Left hindlimb (tissue), 1 donor: ENCODE measurements around the gene FREY1.

Experiments
- DNase-seq: peaks from one replicate; pipeline ENCODE4 v3.0.0-alpha.2; 2018

FREY1 gene

DNA sequence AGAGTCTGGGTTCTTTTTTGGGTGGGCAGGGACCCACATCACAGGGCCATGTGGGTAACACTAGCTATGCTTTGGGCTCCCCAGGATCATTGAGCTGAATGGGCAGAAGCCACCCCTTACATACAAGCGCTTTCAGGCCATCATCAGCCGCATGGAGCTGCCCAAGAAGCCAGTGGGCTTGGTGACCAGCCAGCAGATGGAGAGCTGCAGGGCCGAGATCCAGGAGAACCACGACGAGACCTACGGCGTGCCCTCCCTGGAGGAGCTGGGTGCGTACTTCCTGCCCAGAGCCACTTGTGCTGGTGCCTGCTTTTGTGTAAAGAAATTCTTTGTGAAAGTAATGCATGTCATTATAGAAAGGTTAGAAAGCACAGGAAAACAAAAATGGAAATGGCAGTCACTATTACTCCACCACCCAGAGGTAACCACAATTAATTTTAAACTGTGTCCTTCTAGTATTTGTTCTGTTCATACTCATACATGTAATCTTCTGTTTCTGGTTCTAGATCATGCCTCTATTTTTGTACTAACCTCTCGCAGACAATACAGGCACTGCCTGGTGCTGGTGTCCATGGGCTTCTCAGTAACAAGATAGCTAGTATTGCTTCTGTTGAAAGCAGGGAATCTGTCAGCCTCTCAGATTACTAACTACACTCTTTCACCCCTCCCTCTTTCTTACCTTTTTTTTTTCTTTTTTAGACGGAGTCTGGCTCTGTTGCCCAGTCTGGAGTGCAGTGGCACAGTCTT lies 46.1 kb downstream of the FREY1 start:
- no peak for DNase-seq

DNA sequence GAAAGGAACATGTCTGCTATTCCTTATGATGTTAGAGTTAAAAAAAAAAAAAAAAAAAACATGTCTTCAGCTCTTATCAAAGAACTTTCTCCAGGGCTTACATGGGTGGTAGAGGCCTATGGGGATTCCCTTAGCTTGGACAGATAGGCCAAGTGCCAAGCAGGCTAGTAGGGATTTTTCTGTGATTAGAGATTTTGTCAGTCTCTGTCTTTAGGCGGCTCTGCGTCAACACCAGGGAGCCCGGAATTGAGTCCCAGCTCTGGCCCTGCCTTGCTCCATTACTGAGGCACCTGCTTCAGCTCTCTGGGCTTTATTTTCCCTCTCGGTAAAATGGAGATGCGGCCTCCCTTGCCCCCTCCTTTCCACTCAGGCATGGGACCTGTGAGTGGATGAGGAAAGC lies 46.7 kb downstream of the FREY1 start:
- DNase-seq: no peak

GRCh38 chr11:45859661-45860140 lies 47.4 kb downstream of the FREY1 start:
- peak; percentile 94 for DNase-seq

DNA sequence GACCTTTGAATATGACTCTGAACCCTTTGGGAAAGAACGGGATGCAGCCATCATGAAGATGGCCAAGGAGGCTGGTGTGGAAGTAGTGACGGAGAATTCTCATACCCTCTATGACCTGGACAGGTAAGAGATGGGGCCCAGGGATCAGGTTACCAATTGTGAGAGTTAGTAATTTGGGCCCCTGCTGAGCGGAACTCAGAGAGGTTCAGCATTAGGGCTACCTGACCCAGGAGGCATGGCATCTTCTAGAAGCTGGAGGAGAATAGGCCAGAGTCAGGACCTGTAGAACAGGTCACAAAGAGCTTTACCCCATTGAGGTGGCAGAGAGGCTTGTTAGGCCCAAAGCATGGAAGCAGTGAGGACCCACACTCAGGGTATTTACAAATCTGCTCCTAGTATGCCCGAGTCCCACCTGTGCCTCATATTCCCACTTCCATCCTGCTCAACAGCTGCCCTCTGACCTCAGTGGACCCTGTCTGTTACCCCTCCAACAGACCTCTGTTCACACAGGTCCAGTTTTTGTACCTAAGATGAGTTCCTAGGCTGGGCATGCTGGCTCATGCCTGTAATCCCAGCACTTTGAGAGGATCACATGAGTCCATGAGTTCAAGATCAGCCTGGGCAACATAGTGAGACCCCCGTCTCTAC lies 48.2 kb downstream of the FREY1 start:
- DNase-seq: no peak

DNA sequence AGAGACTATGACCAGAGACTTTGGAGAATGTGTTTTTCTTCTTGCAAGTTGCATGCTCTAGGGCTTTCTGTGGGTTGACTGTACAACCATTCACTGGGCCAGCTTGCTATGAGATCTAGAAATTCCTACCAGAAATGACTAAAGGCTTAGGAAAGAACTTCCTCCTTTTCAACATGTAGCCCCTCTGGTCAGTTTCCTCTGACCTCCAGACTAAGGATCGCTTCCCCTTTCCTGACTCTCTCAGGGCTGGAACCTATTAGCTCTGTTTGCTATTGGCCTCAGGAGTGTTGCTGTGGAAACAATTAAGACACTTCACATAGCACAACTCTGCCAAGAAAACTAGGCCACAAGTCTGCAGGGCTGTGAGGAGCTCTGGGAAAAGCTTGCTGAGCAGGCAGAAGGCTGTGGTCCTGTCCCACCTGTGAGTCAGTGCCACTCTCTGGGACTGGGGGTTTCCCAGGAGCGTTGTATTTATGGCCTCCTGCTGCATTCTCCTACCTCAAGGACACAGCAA lies 49.1 kb downstream of the FREY1 start:
- DNase-seq: peak; percentile 81
